Inferior parietal cortex (tissue), 1 donor: Measurements from ENCODE around the gene ALOXE3.
"Not testable (repeated sequence)": the region's sequence is repeated elsewhere in the genome, so short reads cannot be mapped to it uniquely, and the experiment has no call there.

Experiments
- DNase-seq: peaks from one replicate; pipeline ENCODE4 v3.0.0-alpha.2; 2016; ENCODE audit errors: extremely low spot score

Gene ALOXE3

DNA sequence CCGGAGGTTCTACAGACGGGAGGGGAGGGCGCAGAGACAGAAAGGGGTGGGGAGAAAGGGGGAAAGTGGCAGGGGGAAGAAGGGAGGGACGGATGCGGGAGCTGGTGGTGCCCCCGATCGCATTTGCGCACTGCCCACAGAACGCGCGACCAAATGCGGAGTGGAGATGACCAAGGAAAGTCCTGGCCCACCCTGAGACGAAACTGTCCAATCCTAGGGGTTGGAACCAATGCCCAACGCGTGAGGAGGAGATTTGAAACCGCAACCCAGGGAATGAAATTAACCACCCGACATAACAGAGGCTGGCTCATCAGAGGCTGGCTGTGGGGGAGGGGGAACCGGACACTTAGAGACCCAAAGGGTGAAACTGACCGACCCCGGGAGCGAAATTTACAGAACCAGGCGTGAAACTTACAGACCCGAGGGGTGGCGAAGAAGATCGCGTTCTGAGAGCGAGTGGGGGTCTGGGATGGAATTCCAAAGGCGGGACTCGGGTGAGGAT lies 4.2 kb upstream of the ALOXE3 start:
- DNase-seq, result no peak

DNA sequence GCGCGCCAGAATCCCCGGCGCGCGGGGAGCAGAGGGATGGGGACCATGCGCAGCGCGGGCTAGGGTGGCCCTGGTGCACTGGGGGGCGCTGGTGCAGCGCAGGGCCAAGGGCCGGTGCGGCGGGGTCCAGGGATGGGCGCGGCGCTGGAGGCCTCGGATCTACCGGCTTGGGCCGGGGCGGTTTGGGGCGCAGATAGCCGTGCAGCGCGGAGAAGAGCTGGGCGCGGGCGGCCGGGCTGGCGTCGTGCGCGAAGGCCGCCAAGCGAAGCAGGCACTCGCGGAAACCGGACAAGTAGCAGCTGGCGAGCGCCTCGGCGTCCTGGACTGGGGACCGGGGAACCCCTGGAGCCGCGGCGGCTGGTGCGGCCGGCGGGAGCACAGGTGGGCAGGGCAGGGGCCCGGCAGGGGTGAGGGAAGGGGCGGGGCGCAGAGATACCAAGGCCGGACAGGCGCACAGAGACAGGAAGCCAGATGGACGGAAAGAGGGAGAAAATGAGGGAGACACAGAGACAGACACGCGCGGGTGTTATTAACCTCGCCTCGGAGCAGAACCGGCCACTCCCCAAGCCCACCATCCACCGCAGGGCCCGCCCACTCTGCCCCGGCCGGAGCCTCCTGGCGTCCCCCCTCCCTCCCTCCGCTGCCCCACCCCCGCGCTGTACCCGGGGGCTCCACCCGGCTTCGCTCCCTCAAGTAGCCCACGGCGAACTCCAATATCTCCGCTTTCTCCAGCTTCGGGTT lies 3.5 kb upstream of the ALOXE3 start:
- DNase-seq, result peak; percentile 62

DNA sequence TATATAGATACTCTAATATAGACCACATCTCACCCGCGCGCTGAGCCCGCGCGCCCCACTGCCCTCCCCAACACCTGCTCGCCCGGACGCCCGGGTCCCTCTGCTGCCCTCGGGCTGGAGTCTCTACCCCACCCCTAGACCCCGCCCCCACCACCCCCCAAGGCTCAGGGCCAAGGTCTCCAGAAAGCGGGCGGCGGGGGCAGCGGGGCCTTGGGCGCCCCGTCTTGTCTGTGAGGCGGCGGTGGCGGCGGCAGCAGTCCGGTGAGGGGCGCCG lies 3.0 kb upstream of the ALOXE3 start:
- no peak for DNase-seq

DNA sequence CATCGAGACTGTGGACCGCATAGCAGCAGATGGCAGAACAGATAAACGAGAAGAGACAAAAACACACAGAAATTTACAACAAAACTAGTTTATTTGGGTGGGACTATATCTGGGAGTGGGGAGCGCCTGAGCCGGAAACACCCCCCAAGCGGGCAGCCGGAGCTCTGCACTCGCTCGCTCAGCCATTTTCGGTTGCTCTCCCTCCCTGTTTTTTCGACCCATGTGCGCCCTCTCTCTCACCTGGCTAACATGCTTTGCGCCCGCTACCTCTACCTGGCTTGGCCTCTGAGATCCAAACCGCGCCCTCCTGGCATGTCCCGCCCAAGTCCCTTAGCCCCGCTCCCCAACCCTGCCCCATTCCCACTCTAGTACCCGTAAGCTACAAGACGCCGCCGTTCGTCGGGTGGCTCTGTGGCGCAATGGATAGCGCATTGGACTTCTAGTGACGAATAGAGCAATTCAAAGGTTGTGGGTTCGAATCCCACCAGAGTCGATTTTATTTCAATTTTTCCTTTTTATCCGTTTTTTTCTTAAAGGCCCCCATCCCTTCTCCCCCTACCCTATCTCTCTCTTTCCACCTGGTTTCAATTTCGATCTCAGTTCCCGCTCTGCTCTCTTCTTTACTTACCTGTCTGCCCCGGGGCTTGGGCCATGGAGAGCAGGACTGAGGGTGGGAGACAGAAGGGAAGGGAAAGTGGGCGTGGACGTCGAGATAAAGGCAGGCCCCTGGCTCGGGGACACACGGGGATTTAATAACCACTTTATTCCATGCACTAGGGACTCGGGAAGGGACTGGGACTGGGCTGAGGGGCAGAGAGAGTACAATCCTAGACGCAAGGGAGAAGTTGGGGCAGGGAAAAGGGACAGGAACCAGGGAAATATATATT lies 2.4 kb upstream of the ALOXE3 start:
- peak; percentile 65 for DNase-seq

DNA sequence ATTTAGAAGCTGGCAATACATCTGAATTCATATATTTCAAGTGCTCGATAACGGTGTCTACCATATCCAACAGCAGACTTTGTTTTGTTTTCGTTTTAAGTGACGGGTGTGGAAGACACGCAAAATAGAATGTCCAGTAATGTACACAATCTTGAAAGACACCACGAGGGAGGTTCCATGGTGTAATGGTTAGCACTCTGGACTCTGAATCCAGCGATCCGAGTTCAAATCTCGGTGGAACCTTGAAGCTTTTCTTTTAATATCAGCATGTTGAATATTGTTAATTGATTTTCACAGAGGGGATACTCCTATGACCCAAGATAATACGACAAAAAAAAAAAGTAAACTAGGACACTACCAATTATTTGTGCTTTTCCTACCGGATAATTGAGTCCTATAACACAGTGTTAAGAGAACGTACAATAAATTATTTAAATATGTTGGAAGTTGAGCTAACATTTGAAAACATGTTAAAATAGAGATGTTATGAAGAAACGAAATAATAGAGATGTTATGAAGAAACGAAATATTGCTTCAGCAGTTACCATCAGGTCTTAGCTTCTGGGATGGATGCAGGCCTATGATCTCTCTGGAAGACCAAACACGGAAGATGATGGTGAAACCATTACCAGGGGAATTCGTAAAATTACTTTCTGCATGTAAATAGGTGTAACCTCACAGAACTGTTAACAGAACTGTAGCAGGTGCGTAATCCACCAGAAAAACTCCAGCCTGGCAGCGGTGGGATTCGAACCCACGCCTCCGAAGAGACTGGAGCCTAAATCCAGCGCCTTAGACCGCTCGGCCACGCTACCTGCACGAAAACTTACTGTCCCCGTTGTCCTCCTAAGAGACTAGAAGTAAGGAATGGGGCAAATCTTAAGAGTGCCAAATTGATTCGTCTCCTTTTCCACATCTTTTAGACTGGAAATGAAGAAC lies 1.5 kb upstream of the ALOXE3 start:
- peak; percentile 95 for DNase-seq

DNA sequence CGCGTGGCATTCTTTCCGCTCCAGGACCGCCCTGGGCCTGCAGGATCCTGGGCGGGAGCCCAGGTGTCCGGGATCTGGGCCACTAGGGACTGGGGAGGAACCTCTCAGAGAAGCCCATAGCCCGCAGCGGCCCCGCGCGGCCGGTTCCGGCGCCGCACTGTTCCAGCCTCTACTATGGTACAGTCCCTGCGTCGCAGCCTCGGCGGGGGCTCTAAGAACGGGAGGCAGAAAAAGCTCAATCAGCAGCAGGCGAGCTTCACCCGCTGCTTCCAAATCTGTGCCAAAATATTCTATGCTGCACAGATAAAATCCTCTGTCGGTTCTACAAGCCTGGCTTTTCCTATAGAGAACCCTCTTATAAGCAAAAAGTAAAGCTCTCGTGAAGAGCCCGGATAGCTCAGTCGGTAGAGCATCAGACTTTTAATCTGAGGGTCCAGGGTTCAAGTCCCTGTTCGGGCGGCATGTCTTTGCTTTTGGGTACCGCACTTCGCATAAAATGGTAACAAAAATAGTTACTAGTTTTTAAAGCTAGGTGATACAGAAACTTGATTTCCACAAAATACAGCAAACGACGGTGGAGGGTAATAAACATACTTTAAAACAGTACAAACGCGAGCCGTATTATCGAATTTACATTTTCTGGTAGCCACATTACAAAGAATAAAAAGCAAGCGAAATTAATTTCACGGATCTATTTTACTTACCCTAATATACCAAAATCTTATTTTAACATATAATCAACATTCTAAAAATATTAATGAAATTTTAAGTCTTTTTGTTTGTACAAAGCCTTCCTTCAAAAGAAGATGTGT lies 661 bp upstream of the ALOXE3 start:
- DNase-seq, result peak; percentile 93

DNA sequence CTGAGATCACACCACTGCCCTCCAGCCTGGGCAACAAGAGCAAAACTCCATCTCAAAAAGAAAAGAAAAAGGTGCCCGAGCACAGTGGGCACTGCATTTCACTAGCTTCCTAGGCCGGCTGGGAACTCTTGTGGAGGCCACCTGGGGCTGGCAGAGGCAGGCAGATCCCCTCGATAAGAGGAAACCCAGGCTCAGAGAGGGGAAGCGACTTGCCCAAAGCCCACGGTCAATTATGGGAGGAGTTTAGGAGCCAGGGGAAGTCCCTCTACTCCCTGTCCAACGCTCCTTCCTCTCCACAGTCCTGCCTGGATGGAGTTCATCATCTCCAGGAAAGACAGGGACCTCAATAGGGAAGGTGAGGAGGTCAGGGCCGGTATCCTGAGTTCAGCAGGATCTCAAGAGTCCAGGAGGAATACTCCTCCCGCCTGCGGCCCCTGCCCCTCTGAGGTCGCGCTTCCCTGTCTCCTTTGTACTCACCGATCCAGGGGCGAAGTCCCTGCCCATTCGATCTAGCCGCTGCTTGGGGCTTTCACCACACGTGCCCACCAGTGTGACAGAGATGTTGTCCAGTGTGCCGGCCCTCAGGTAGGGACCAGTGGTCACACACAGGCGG lies 841 bp downstream of the ALOXE3 start:
- DNase-seq, result no peak

DNA sequence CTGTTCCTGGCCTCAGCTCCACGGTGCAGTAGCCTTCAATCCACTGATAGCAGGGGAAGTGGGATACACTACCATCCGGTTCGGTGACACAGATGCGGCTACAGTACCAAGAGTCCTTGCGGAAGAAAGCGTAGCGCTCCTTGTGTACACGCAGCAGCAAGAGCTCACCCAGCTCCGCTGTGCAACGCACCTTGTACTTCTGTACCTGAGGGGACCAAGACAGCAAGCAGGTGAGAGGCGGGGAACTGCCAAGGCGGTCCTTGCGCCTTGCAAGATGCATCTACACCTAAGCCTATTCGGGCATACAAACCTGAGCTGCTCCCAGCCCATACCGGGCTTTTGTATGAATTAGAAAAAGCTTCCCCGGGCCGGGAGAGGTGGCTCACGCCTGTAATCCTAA lies 1.5 kb downstream of the ALOXE3 start:
- no peak for DNase-seq

DNA sequence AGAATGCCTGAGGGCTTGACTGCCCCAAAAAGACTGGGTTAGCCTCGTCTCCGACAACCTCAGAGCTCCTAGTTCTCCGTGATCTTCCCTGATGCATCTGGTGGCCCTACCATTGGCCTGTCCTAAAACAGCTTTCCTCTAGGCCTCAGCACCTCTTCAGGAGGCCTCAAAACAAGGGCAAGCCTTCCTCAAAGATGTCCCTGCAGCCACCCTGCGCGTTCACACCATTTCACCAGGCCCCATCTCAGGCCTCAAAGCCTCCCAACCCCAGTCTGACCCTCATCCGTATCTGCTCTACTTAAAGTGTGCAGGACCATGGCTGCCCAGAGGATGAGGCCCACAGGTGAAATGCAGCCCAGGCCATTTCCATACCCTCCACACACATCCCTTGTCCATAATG lies 7.4 kb downstream of the ALOXE3 start:
- no peak for DNase-seq

DNA sequence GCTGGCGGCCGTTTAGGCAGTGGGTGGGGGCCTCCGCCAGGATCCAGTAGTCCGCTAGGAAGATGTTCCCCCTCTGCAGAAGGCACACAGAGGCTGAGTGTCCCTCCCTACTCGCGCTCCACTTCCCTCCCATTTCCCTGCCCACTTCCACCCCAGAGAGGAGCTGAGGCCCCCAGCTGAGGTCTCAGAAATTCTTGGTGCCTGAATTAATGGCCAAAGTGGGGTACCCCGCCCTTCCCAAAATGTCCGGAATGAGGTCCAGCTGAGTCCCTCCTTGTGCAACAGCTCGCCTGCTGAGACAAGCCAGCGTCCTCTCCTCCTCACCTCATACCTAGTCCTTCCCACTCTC lies 7.9 kb downstream of the ALOXE3 start:
- DNase-seq, result no peak

DNA sequence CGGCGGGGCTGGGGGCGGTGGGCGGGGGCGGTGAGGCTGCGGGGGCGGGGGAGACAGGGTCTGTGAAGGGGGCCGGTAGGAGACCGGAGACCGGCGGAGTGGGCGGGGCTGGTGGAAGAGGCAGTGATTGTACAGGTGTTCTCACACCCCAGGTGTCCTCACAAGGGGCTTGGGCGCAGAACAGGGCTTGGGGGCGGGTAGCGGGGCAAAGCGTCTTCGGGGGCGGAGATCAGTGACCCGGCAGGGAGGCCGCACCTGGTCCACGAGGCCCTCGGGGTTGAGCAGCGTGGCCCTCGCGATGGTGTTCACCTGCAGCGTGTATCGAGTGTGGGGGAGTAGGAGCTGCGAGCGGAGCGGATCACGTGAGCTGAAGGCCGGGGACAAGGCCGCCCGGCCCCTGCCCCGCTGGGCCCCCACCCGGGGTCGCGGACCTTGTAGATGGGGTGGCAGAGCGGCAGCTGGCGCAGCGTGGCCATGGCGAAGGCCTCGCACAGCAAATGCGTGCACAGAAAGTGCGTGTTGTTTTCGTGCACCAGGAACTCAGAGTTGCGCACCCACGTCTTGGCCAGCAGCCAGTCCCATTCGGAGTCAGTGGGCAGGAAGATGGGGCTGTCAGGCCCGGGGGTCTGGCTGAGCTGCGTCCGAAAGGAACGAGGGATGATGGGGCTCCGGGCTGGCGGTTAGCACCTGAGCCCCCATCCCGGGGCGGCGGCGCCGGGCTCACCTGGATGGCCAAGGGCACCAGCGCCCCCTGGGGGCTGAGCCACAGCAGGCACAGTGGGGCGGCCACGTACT lies 8.5 kb downstream of the ALOXE3 start:
- DNase-seq, result no peak

DNA sequence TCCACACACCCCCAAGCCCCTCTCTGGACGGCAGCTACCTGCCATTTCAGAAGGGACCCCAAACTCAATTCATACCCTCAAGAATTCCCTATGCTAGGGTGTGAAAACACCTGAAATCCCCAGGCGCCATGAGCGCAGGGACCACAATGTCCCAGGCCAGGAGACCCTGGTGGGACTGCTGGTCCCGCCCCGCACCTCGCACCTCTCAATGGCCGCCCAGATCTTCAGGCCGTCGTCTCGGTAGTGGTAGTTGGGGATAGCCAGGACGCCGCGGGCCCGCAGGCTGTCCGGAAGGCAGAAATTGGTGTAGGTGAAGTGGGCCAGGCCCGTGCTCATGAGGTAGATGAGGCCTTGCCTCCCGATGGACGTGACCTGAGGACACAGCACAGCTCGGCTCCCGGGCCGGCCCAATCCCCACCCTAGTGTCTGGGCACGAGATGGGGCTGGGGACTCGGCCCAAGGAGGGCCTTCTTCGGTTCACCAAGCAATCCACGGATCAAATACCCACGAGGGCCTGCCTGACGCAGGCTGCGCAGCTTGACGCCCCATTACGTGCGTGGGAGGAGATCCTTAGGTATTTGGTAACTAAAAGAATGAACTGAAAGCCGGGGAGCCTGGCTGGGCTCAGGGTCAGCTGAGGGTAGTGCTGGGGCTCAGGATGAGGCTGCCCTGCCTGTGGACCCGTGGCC lies 9.2 kb downstream of the ALOXE3 start:
- DNase-seq, result no peak

DNA sequence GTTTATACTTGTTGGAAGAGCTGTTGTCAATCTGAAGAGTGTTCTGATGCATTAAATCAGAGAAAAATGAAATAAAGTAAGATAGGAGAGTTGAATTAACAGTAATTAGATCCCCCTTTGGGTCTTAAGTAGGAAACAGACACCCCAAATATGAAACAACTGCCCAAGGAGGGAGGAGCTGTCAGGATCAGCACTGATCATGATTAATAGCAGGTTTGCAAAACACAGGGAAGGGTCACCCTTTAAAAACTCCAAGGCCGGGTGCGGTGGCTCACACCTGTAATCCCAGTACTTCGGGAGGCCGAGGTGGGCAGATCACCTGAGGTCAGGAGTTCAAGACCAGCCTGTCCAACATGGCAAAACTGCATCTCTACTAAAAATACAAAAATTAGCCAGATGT lies 11.3 kb downstream of the ALOXE3 start:
- not testable (repeated sequence) for DNase-seq

DNA sequence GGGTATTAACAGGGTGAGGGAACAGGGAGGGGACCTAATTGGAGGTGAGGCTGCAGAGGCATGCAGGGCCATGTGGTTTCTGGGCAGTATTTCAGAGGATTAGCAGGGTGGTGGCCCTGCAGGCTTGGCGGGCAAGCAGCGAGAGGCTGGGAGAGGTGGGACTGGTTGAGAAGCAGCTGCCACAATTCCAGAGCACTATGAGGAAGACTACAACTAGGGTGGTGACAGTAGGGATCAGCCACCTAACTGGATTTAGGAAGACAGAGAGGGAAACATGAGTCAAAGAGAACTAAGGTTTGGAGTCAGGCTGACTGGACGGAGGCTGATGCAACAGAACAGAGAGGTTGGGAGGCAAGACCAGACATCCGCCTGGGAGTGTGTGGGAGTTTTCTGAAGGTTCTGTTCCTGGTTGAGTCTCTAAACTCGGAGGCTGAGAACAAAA lies 12.3 kb downstream of the ALOXE3 start:
- DNase-seq, result no peak

DNA sequence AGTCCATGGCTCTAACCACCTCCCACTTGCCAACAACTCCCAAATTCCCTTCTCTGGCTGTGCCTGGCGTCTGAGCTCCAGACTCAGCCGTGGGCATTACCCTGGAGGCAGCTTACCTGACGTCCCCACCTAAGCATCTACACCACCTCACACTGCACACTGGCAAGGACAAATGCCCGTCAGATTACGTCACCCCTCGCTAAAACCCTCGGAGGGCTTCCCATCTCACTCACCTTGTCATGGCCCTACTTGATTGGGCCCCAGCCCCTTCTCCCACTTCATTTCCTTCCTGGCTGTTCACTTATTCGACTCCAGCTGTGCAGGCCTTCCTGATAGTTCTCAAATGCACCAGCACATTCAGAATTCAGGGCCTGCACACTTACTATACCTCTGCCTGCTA lies 13.4 kb downstream of the ALOXE3 start:
- no peak for DNase-seq

DNA sequence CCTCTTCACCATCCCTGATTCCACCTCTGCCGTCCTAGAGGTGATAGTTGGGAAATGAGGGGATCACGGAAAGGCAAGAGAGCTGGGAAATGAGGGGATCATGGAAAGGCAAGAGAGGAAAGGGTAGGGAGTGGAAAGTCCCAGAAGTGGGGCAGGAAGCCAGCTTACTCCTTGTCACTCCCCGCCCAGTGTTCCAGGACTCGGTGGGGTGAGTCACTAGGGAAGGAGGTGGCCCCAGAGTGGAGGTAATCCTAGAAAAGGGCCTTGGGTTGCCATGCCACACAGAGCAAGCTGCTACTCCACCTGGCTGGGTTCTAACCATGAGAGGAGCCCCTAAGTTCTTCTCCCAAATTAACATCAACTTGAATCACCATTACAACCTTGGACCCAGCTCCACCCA lies 14.8 kb downstream of the ALOXE3 start:
- no peak for DNase-seq

DNA sequence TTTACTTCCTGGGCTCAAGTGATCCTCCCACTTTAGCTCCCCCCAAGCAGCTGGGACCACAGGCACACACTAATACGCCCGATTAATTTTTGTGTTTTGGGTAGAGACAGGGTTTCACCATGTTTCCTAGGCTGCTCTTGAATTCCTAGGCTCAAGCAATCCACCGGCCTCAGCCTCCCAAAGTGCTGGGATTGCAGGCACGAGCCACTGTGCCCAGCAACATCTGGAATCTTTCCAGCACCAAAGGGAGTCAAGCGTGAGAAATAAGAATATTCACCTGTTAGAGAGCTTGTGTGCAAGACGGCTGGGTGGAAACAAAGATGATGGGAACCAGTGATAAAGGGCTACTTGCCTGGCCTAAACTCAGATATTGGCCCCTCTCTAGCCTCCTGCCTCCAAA lies 16.6 kb downstream of the ALOXE3 start:
- no peak for DNase-seq

DNA sequence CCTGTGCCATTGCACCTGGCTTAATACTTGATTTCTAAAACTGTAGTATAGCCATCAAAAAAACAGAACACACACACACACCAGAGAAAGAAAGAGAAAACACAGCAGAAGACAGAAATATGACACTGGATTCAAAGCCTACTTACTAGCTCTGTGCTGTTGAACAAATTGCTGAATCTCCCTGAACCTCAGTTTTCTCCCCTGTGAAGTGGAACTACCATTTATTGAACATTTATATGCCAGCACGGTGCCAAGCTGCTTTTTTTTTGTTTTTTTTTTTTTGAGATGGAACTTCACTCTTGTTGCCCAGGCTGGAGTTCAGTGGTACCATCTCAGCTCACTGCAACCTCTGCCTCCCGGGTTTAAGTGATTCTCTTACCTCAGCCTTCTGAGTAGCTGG lies 17.6 kb downstream of the ALOXE3 start:
- DNase-seq, result no peak

DNA sequence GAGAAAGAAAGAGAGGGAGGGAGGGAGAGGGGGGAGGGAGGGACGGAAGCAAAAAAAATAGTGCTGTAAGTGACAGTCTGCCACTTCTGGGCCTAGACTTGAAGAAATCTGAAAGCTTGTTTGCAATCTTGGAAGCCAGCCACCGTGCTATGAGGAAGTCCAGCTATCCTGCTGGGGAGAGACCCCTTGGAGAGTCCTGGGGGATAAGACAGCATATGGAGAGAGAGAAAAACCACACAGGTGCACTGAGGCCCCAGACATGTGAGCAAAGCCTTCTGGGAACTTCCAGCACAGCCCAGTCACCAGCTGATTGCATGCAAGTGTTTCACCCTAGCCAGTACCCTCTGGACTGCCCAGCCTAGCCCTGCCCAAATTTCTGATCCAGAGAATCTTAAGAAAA lies 18.2 kb downstream of the ALOXE3 start:
- DNase-seq, result no peak
